GM18508 (cell line): ENCODE results near the gene POLR3G.

Experiments used
- ATAC-seq: cut with Tn5 transposase; IDR thresholded peaks from one replicate; pipeline ENCODE4 v1.9.1; 2021; ENCODE audit warnings: moderate number of reproducible peaks; ENCODE audit not compliant: insufficient read depth, unreplicated experiment

The POLR3G gene

GRCh38 chr5:90549223-90549622 lies 74.6 kb downstream of the POLR3G start:
- ATAC-seq, result no peak

DNA sequence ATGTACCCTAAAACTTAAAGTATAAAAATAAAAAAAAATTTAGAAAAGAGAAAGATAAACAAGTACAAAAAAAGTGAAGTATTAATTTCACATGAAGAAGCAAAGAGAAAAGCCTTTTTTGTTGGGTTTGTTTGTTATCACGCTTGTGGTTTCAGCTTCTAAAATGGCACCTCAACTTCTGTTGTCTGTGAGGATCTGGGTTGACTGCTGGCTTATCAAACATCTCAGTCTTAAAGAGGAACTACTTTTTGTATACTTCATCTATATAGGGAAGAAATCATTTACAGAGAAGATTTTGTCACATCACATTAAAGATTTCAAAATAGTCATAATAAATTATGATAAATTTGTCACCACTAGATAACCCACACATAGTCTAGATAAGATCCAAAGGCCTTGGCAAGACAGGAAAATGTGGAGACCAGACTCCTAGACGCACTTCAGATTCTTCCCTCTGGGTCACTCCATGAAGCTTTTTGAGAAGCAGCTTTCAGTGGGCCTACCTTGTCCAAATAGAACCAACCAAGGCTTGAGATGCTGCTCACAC lies 75.1 kb downstream of the POLR3G start:
- no peak for ATAC-seq

DNA sequence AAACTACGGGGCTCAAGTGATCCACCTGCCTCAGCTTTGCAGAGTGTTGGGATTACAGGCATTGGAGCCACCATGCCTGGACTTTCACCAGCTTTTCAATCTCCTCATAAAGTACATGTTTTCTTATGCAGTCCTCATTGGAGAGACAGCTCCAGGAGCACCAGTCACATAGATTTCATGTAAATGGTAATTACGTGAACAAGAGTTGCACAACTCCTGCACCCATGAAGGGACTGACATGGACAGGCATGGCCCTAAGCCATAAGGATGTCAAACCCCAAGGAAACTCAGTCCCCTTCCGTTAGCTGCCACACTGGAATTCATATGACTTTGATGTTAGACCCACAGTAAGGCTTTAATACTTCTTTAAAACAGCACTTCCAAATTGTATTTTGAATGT lies 76.3 kb downstream of the POLR3G start:
- ATAC-seq, result no peak

DNA sequence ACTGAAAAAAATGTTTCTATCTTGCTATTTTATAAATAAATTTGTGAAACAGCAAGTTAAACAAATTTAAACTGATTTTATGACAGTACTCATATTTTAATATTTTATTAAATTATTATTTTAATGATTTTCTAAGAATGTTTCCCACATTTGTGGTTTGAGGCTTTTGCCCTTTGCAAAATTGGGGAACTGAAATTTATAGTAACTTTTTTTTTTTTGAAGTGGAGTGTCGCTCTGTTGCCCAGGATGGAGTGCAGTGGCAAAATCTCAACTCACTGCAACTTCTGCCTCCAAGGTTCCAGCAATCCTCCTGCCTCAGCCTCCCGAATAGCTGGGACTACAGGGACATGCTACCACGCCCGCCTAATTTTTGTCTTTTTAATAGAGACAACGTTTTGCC lies 76.7 kb downstream of the POLR3G start:
- ATAC-seq, result no peak

GRCh38 chr5:90553711-90554110 lies 79.0 kb downstream of the POLR3G start:
- no peak for ATAC-seq

GRCh38 chr5:90554358-90555006 lies 79.8 kb downstream of the POLR3G start:
- ATAC-seq, result no peak

GRCh38 chr5:90555666-90556065 lies 81.0 kb downstream of the POLR3G start:
- no peak for ATAC-seq

DNA sequence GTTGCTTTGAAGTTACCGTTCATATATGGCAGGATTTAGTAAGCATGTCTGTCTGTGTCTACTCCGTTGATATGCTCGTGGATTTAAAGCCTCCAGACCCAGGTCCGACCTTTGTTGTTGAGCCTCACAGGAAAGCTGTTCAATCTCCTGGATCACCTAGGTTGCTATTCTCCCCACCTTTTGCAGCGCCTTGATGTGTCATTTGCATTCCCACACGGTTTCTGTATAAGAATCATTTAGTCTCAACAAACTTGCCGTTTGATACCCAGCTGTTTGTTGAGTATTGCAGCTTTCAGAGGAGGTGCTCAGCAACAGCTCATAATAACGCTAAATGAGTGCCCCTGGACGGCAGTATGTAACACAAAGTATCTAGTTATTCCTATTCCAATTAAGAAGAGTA lies 82.7 kb downstream of the POLR3G start:
- ATAC-seq, result no peak

DNA sequence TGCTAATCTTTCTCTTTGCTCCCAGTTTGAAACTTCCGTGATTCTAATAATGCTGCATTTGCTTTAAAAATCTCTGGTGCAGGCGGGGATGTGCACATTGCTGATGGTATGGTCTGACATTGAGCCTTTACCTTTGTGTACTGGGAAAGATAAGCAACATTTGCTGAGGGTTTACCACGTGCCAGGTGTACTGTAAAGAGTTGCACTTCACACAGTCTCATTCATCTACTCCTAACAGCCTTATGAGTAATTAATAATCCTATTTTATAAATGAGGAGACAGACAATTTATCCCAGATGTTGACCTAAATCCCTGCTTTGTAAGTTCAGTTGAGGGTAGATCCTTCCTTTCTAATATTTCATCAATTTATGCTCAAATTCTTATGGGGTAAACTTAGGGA lies 83.2 kb downstream of the POLR3G start:
- ATAC-seq, result no peak

DNA sequence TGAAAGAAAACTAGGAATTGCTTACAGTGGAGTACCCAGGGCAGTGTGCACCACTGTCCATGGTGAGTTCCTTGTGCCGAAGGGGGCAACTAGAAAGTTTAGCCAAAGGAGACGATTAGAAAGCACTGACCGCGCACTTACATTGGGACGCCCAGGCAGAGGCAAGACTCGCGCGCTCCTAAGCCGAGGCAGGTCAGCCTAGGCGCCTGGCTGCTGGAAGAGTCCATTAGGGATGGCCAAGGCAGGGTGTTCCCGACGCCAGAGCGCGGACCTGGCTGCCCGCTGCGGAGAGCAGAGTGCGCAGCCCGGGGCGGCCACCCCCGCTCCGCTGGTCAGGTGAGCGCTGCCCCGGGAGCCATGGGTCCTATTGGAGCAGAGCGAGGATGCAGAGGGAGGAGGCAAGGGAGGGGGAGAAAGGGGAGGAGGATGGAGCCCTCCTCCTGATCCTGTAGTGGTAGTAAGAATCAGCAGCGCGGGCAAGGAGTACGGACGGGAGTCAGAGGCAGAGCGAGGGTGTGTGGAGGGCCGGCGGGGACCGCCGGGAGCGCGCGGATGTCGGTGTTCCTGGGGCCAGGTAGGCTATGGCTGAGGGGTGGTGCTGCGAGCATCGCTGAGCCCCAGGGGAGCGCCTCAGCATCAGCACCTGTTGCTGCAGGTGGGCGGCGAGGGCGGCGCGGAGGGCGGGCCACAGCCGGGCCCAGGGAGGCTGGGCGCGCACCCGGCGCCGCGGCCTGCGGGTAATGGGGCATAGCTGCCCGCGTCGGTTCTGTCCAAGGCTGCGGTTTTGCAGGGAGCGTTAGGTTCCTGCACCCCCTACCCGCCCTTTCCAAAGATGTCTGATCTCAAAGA lies 83.9 kb downstream of the POLR3G start, which contains the start of gene ADGRV1:
TSS of gene ADGRV1 (plus strand) at position 454 of the 849 bp plus-strand sequence. CDS start at position 553, 99 bp downstream.
- ATAC-seq, result no peak

DNA sequence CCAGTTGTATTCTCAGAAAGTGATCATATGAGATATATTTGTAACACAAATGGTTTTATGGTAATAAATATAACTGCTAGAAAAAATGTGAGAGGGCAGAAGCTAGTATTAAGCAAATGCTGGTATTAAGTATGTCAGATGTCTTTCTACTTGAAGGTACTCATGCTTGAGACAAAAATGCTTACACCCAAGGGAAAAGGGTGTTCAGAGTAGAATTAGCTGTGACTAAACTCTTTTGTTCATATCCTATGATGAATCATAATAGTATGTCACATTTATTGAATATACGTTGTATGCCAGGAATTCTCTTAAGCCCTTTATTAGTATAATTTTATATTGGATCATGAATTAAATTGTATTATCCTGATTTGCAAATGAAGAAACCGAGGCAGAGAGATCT lies 86.1 kb downstream of the POLR3G start:
- ATAC-seq, result no peak

DNA sequence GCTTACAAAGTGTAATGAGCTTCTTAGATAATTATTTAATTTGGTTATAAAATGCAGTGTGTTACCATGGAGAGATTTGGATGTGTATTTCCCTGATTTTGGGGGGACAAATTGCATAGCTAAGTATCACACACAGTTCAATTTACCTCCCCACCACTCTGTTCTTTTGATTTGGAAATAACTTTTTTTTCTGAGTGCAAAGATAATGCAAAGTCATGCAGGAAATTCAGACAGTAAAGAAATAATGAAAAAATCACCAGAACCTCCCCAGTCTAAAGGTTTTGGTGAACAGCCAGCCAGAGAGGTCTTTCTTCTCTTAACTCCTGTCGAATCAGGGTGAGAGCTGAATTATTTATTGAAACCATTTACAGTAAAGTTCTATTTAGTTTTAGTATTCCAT lies 87.1 kb downstream of the POLR3G start:
- ATAC-seq, result no peak

DNA sequence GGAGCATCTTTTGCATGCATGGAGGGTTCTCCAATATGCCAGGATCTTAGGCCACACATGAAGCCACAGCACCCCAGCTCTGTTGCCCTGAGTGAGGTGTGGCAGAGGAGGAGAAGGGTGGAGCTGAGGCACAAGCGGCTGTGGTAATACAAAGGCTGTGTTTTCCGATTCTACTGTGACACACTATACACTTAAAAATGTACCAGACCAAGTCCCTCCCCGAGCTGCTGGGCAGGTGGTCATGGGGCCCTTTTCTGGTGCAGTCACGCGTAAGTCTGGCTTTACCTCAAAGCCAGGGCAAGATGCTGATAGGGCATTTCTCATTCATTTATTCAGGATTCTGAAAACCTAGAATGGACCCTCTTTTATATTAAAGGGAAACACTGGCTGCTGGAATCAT lies 87.7 kb downstream of the POLR3G start:
- ATAC-seq, result no peak

- no peak for ATAC-seq
Observed at GRCh38 chr5:90563108-90563507, 88.4 kb downstream of the POLR3G start.
